Erythroblast (primary cell): Measurements from ENCODE around the gene SDK2.
A peak's percentile ranks its signal among the peaks of the same experiment; 100 is the strongest.

Source experiments
- DNase-seq, 2 experiments: peaks; one replicate each; lab custom pipeline; 2025; lab: John Stamatoyannopoulos, UW
- GATA1 ChIP-seq: IDR thresholded peaks from 2 replicates; pipeline ENCODE4 v1.6.1; 2011; ENCODE audit warnings: low read depth, mild to moderate bottlenecking, control low read depth, low read length, moderate library complexity
- POLR2A ChIP-seq: IDR thresholded peaks from 2 replicates; pipeline ENCODE4 v1.6.1; 2011; ENCODE audit warnings: mild to moderate bottlenecking, low read length

Gene SDK2

DNA sequence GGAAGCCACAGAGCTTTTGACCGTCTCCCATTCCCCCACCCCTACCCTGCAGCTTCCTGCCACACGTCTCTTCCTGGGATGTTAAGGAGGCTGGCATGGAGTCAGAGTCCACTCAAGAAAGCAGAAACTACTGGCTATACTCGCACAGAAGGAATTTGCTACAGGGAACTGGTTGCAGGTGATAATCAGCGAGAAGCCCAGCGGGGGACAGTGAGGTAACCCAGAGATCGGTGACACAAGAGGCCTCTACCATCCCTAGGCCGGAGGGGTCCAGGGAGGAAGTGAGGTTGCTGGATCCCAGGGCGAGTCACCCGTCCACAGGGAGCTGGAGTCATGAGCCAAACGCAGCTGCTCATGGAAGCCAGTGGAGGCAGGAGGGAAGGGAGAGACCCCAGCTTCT lies 93.7 kb downstream of the SDK2 start:
- TF ChIP-seq GATA1, result no peak
- TF ChIP-seq POLR2A, result no peak

DNA sequence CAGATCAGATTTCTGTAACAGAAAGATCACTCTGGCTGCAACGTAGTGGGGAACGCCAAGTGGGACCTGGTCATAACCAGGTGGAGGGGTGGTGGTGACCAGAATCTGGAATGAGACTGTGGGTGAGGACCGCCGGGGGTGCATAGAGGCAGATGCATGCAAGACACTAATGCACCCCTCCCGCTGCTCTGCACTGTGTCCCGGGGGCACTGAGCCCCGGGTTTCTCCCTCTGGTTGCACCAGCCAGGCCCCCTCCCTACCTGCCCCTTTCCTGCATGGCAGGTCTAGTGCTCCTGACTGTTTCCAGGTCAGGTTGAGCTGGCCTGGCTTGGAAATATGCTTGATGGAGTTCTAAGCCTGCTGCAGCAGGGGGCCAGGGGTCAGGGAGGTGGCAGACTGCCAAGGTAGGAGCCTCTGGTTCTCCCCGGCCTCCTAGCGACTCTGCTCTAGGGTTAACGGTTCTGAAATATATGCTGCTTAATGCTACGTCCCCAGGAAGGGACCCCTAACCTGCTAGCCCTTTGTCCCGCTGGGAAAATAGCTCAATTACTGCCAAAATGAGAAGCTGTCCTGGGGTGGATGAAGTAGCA lies 94.3 kb downstream of the SDK2 start:
- no peak for TF ChIP-seq GATA1
- TF ChIP-seq POLR2A, result no peak
- no peak for DNase-seq

More for the DNA sequence above, 93.7 kb downstream of the SDK2 start:
- no peak for DNase-seq

DNA sequence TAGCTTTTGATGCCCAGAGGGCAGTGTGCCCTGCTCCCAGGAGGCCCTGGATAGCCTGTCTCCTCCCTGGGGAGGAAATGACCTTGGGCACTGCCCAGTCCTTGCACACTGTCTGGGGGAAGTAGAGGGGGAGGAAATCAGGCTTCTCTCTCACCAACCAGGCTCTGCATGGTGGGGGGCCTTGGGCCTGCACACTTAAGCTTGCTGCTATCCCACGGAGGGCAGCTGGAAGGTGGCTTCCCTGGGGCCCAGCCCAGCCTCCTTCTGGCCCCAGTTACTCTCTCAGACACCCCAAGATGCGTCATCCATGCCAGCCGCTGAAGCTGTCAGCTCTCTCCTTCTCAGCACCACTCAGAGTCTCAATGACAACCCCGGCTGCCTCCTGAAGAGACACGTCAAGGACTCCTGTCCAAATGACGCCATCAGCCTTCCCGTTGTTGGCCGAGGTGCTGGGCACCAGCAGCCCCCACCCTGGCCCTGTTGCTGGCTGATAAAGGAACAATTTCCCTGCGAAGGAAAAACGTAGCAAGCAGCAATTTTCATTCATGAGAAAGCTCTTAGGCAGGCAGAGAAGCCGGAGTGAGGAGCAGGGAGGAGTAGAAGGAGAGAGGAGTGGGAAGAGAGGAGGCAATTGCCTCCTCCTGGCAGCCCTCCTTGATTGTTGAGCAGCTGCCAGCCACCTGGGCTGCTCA lies 95.5 kb downstream of the SDK2 start:
- TF ChIP-seq POLR2A, result no peak
- no peak for TF ChIP-seq GATA1
- DNase-seq, result no peak

DNA sequence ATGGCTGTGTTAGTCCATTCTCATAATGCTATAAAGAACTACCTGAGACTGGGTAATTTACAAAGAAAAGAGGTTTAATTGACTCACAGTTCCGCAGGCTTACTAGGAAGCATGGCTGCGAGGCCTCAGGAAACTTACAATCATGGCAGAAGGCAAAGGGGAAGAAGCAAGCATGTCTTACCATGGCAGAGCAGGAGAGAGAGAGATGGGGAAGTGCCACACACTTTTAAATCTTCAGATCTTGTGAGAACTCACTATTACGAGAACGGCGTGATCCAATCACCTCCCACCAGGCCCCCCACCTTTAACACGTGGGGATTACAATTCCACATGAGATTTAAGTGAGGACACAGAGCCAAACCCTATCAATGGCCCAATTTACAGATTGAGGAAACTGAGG lies 96.5 kb downstream of the SDK2 start:
- TF ChIP-seq POLR2A (no peak), GATA1 (no peak)
- no peak for DNase-seq

DNA sequence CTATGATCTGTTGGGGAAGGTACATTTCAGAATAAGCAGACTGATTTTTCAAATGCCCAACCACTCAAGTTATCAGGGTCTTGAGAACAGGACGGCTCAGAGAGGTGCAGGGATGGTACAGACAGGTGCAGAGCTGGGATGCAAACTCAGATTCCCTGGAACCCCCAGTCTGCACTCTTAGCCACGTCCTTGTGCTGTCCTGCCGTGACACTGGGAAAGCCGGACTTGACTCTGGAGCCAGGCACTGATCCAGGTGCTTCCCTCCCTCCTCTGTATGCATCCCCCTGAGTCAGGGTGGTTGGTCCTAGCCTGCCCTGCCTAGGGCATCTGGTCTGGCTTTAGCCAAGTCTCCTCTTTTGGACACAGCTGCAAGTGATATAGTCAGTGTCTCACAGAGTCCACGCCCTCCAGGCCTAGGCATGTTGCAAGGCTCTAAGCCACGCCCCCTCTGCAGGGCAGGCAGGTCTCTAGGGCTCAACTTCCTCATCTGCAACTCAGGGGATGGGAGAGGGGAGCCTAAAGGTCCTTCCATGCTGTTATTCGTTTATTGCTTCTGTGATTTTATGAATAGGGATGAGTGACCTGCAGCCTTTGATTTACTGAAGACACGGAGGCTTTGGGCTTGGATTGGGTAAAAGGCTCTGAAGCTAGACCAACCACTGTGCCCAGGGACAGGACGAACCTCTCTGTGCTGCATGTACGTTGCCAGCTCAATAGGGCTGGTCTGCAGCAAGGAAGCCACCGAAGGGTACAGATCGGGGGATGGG lies 97.3 kb downstream of the SDK2 start:
- DNase-seq, result peak; percentile 31 to 63

DNA sequence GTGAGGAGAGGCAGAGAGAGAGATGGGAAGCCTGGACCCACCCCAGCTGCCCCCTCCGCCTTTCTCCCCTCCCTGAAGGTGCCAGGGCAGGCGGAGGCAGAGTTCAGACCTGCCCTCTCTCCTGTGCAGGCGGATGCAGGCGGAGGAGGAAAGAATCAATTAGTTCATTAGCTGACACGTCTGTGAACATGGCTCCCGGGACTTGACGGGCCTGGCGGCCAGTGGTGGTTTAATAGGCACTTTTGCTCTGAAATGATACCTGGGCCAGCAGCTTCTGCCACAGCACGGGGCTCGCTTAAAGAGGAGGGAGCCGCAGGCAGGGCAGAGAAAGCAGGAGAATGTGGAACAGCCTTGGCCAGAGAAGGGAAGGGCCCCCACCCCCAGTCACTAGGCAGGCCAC lies 98.1 kb downstream of the SDK2 start:
- TF ChIP-seq GATA1, result no peak
- TF ChIP-seq POLR2A, result no peak
- no peak for DNase-seq

More for the DNA sequence above, 97.3 kb downstream of the SDK2 start:
- TF ChIP-seq GATA1, result no peak
- TF ChIP-seq POLR2A, result no peak

DNA sequence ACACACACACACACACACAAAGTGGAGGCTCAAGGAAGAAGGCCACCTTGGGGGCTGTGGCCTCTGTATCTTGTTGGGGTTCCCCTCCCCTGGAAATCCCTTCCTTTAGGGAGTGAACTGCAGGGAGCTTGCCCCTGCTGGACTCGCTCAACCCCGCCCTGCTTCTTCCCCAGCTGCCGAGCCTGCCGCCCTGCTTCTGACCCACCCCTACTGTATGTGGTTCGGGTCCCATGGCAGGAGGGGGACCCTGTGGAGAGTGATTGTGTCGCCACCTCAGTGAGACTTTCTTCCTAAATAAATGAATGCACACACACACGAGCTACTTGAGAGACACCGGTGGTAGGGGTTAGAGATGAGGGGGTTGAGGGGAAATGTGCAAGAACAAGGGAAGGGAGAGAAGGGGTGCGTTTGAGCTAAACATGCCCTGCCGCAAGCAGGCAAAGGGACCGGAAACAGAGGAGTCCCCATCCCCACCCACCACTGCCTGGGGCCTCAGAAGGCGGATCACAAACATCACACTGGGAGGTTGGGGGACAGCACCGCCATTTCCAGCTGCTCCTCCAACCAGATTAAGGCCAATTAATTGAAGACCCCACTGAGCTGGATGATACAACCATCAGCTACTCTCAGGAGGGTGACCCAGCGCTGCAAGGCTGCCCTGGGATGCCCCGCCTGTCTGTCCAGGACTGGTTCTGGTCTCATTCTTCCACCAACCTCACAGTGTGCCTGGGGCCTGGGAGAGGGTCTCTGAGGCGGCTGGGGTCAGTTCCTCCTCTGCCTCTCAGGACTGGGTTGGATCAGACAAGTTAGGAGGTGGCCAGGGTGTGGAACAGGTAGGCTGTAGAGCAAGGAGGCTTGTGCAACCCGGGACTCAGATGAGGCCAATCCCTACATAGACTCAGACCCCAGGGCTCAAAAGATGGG lies 98.9 kb downstream of the SDK2 start:
- no peak for TF ChIP-seq POLR2A
- no peak for TF ChIP-seq GATA1

DNA sequence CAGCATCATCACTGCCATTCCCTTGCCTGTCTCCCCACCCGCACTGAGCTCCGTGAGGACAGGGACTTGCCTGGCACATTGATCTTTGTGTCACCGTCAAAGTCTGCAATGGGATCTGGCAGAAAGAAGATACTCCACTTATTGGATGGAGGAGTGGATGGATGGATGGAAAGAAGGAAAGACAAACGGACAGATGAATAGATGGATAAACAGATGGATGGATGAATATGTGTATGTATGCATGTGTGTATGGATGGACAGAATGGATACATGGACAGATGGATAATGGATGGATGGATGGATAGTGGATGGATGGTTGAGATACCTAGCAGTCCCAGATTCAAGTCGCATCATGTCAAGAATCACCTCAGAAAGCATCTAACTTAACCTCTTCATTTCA lies 99.9 kb downstream of the SDK2 start:
- TF ChIP-seq POLR2A (no peak), GATA1 (no peak)
- DNase-seq, result no peak

More for the DNA sequence above, 98.9 kb downstream of the SDK2 start:
- DNase-seq, result no peak

DNA sequence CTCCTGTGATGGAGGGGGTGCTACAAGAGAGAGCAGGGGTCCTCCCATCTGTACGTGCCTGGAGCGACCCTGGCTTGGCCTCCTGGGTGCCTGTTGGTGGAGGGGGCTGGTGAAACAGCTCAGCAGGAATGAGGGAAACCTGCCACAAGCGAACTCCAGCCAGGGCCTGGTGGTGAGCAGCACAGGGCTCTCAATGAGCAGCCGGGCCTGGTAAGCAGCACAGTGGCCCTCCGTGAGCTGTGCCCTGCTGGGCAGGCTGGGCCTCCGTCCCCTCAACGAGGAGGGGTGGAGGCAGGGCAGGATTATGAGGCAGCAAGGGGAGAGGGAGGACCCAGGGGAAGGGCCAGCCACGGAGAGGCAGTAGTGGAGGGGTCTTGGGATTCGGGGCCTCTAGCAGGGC lies 101.9 kb downstream of the SDK2 start:
- no peak for DNase-seq
- TF ChIP-seq POLR2A (no peak), GATA1 (no peak)

DNA sequence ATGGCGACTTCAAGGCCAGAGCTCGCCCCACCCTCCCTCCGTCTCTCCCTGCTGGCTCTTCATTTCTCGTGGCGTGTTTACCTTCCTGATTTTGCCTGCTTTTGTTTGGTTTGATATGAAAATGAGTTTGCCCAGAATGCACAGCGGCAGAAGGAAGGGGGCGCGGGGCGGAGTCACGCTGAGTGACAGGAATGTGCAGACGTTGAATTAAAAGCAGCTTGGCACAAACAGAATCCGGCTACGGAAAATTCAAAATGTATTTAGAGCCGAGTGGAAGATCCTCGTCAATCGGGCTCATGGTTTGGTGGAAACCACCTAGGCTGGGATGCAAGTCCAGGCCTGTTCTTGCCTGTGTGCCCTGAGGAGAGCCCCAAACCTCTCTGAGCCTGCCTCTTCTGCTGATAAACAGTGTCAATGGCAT lies 102.7 kb downstream of the SDK2 start:
- DNase-seq, result no peak
- TF ChIP-seq GATA1 (no peak), POLR2A (no peak)

DNA sequence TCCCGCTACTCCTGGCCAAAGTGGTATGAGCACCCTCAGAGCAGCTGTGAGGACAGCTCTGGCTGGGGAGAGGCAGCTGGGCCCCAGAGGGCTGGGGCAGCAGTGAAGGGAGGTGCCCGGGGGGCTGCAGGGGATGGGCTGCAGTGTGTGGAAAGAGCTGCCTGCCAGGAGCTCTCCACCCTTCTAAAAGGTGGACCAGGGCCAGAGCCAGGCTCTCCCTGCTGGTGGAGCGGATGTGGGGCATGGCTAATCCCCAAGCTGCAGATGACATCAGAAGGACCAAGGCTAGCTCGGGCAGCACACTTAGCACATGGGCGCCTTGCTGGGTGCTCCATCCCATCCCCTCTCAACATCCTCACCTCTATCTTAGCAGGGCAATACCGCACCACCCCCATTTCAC lies 103.1 kb downstream of the SDK2 start:
- TF ChIP-seq GATA1 (no peak), POLR2A (no peak)
- DNase-seq, result no peak

DNA sequence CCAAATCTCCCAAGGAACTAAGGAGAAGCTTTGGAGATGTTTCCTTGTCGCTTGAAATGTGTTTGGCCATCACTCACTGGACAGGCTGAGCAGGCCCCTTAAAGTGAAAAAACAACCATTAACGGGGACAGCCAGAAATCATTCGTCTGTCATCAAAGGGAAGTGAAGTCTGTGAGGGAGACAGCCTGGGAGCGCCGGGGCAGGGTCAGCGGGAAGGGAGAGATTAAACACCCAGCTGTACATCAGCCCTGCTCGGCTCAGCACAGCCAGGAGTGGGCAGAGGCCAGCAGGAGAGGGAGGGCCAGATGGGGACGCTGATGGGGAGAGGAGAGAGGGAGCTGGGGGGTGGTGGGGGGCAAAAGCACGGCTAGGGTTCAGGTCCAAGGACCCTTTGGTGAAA lies 105.1 kb downstream of the SDK2 start:
- no peak for TF ChIP-seq GATA1
- no peak for DNase-seq

DNA sequence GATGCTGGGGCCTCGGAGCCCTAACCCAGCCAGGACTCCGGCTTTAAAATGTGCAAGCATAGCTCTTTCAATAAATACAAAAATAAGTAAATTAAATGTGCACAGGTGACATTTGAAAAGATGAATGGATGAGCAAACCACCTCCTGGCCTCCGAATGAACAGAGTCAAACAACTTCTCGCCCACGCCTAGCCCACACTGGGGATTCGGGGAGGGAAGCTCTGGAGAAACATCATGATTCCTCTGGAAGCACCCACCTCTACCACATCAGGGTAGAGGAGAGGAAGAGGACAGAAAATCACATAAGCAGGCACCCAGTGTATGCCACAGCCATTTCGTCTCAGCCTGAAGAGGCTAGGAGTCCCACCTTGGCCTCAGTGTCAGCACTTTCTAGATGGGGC lies 105.8 kb downstream of the SDK2 start:
- TF ChIP-seq GATA1 (no peak), POLR2A (no peak)
- DNase-seq, result no peak
